Tibial nerve (tissue), 4 donors: ENCODE measurements around the gene ASB16.

Experiments used
- EP300 ChIP-seq, 2 donors: sonication (generic); formaldehyde crosslinking; IDR thresholded peaks; one replicate each; pipeline ENCODE4 v1.6.1; 2017; ENCODE audit warnings: antibody characterized with exemption in 2 of 2, mild to moderate bottlenecking in 1 of 2
- POLR2A ChIP-seq, 2 donors: fragments of 450-650 bp; IDR thresholded peaks; one replicate each; pipeline ENCODE4 v1.6.1; 2017; ENCODE audit warnings: antibody characterized with exemption in 2 of 2, mild to moderate bottlenecking in 2 of 2, moderate library complexity in 2 of 2
- TF ChIP-seq, protein P1 (sequence below), 5 experiments: fragments of 200-600 bp in 3 of 5; fragments of 450-650 bp in 2 of 5; sonication (generic) in 3 of 5; IDR thresholded peaks; one replicate each; pipeline ENCODE4 v1.5.1; 2016 to 2019; ENCODE audit warnings: antibody characterized with exemption in 5 of 5, mild to moderate bottlenecking in 3 of 5, moderate library complexity in 2 of 5

DNA sequence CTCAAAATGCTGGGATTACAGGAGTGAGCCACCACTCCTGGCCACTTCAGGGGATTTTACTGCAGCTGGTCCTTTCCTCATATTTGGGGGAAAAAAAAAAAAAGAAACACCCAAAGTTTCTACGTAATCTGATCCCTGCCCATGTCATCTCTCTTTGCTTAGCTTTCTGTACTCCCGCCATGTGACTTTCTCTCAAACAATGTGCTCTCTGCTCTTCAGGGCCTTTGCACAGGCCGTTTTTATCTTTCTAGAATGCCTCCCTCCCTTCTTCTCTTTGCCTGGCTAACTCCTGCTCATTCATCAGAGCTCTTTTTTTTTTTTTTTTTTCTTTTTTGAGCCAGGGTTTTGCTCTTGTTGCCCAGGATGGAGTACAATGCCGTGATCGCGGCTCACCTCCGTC is 42.1 kb upstream of the ASB16 start:
- TF ChIP-seq, protein P1, sequence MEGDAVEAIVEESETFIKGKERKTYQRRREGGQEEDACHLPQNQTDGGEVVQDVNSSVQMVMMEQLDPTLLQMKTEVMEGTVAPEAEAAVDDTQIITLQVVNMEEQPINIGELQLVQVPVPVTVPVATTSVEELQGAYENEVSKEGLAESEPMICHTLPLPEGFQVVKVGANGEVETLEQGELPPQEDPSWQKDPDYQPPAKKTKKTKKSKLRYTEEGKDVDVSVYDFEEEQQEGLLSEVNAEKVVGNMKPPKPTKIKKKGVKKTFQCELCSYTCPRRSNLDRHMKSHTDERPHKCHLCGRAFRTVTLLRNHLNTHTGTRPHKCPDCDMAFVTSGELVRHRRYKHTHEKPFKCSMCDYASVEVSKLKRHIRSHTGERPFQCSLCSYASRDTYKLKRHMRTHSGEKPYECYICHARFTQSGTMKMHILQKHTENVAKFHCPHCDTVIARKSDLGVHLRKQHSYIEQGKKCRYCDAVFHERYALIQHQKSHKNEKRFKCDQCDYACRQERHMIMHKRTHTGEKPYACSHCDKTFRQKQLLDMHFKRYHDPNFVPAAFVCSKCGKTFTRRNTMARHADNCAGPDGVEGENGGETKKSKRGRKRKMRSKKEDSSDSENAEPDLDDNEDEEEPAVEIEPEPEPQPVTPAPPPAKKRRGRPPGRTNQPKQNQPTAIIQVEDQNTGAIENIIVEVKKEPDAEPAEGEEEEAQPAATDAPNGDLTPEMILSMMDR (IDR thresholded peaks at IDR 0.05), result no peak
- TF ChIP-seq POLR2A (IDR thresholded peaks at IDR 0.05) (no peak), EP300 (IDR thresholded peaks at IDR 0.05) (no peak)
